ENCODE measurements around the gene RAB9A. TPM values are rescaled to one million over a fixed set of nuclear protein-coding genes. Genes with fewer than 3 reads are reported as not detected.

RAB9A gene
- total and polyA plus RNA-seq, 9 of the 15 experiments (the other 6 are each of a cell fraction or from before 2014, with no cell fraction given), result 13.5 to 20.8 (median 17.7) TPM

DNA sequence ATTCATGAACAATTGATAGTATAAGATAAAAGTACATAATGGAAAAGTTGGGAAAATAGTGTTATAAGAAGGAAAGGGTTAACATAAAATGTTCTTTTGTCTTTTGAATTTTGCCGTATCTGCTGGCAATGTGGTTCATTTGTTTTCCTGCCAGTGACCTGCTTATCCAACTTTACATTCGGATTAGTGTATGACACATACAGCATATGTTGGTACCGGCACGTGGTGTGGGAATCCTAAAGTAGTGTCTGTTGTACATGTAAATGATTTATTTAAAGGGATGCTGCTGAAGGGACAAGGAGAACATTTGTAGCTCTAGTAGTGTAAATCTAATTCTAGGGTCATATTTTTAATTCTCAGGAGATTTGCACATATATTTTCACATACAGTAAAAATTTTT lies 11.5 kb downstream of the RAB9A start:
- no peak overlapping the region for H3K4me3 ChIP-seq
- no peak overlapping the region for H2AFZ ChIP-seq (ENCODE audit: low read depth, low read length)
- H3K4me2 ChIP-seq (ENCODE audit: insufficient read depth, low read length), result no peak overlapping the region
- no peaks in the 10 kb centered on the region for H3K27me3 ChIP-seq (ENCODE audit: control insufficient read depth in 2 of 2, insufficient read depth in 2 of 2, low read length in 2 of 2)
- intact Hi-C loops (cut with micrococcal nuclease) (no loop called here), in situ Hi-C loops (cut with MboI) (no loop called here)
- DNase-seq (ENCODE audit: extremely low read depth in 1 of 4, low spot score in 3 of 4) (no peak), FAIRE-seq (no peak), ATAC-seq (no peak)
- peaks cover 4 to 44% of the 10 kb centered on the region in 2 experiments for H3K4me1 ChIP-seq (replicated peaks in 1 of 2; ENCODE audit: control insufficient read depth in 2 of 2, insufficient read depth in 2 of 2, low read length in 2 of 2)
- CTCF ChIA-PET (ENCODE audit: low intra/inter-chr PET ratio), result no interaction called here
- peaks cover 13% of the 10 kb centered on the region; the same call in 1 of the 2 replicates for H4K20me1 ChIP-seq (replicated peaks; ENCODE audit: control insufficient read depth, insufficient read depth, low read length)
- H3K27ac ChIP-seq (ENCODE audit: extremely low read depth, low read depth, low read length), result no peak overlapping the region
- peaks cover 22% of the 10 kb centered on the region; the same call in 2 of the 3 replicates for H3K36me3 ChIP-seq (ENCODE audit: control insufficient read depth, insufficient read depth, low read length)
- BruUV-seq (replicated peaks), result no TSS peak
- no peaks in the 10 kb centered on the region for H3K9me3 ChIP-seq (replicated peaks; ENCODE audit: control insufficient read depth, insufficient read depth, low read depth, low read length)
- WGBS (ENCODE audit: insufficient coverage, low coverage, missing lambda C conversion rate), result 77% methylated on average over 4 of the region's 4 CpGs
- no peak overlapping the region for H3K9ac ChIP-seq (ENCODE audit: insufficient read depth in 1 of 2, low read depth in 2 of 2, low read length in 2 of 2)
- no peaks in the 10 kb centered on the region for H3K9me1 ChIP-seq (ENCODE audit: control insufficient read depth, insufficient read depth, low read length)
- TF ChIP-seq ZNF778 (CRISPR knock-in tag; IDR thresholded peaks at IDR 0.05), result no peak
- TF ChIP-seq, protein P1, sequence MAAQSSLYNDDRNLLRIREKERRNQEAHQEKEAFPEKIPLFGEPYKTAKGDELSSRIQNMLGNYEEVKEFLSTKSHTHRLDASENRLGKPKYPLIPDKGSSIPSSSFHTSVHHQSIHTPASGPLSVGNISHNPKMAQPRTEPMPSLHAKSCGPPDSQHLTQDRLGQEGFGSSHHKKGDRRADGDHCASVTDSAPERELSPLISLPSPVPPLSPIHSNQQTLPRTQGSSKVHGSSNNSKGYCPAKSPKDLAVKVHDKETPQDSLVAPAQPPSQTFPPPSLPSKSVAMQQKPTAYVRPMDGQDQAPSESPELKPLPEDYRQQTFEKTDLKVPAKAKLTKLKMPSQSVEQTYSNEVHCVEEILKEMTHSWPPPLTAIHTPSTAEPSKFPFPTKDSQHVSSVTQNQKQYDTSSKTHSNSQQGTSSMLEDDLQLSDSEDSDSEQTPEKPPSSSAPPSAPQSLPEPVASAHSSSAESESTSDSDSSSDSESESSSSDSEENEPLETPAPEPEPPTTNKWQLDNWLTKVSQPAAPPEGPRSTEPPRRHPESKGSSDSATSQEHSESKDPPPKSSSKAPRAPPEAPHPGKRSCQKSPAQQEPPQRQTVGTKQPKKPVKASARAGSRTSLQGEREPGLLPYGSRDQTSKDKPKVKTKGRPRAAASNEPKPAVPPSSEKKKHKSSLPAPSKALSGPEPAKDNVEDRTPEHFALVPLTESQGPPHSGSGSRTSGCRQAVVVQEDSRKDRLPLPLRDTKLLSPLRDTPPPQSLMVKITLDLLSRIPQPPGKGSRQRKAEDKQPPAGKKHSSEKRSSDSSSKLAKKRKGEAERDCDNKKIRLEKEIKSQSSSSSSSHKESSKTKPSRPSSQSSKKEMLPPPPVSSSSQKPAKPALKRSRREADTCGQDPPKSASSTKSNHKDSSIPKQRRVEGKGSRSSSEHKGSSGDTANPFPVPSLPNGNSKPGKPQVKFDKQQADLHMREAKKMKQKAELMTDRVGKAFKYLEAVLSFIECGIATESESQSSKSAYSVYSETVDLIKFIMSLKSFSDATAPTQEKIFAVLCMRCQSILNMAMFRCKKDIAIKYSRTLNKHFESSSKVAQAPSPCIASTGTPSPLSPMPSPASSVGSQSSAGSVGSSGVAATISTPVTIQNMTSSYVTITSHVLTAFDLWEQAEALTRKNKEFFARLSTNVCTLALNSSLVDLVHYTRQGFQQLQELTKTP (IDR thresholded peaks at IDR 0.05; ENCODE audit: low read depth in 1 of 2, partially characterized antibody in 2 of 2), result no peak
- TF ChIP-seq, protein P2, sequence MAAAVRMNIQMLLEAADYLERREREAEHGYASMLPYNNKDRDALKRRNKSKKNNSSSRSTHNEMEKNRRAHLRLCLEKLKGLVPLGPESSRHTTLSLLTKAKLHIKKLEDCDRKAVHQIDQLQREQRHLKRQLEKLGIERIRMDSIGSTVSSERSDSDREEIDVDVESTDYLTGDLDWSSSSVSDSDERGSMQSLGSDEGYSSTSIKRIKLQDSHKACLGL (CRISPR knock-in tag; IDR thresholded peaks at IDR 0.05; ENCODE audit: borderline replicate concordance, poor library complexity, severe bottlenecking), result no peak
- no peak for TF ChIP-seq CBX5 (IDR thresholded peaks at IDR 0.05; ENCODE audit: borderline replicate concordance, low read depth)
- TF ChIP-seq STAG1 (CRISPR knock-in tag; IDR thresholded peaks at IDR 0.05; ENCODE audit: borderline replicate concordance), result no peak
- no peak for TF ChIP-seq PYGO2 (tag; IDR thresholded peaks at IDR 0.05)
- no peak for TF ChIP-seq ZNF785 (CRISPR knock-in tag; IDR thresholded peaks at IDR 0.05)
- no peak for TF ChIP-seq BHLHE40 (IDR thresholded peaks at IDR 0.05; ENCODE audit: low read length)
- TF ChIP-seq ELF4 (CRISPR knock-in tag; IDR thresholded peaks at IDR 0.05), result no peak
- no peak for TF ChIP-seq ZNF212 (CRISPR knock-in tag; IDR thresholded peaks at IDR 0.05)
- TF ChIP-seq, protein P3, sequence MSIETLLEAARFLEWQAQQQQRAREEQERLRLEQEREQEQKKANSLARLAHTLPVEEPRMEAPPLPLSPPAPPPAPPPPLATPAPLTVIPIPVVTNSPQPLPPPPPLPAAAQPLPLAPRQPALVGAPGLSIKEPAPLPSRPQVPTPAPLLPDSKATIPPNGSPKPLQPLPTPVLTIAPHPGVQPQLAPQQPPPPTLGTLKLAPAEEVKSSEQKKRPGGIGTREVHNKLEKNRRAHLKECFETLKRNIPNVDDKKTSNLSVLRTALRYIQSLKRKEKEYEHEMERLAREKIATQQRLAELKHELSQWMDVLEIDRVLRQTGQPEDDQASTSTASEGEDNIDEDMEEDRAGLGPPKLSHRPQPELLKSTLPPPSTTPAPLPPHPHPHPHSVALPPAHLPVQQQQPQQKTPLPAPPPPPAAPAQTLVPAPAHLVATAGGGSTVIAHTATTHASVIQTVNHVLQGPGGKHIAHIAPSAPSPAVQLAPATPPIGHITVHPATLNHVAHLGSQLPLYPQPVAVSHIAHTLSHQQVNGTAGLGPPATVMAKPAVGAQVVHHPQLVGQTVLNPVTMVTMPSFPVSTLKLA (conservative IDR thresholded peaks at IDR 0.05), result no peak
- no peak for TF ChIP-seq NFATC3 (IDR thresholded peaks at IDR 0.05)
- TF ChIP-seq, protein P4, sequence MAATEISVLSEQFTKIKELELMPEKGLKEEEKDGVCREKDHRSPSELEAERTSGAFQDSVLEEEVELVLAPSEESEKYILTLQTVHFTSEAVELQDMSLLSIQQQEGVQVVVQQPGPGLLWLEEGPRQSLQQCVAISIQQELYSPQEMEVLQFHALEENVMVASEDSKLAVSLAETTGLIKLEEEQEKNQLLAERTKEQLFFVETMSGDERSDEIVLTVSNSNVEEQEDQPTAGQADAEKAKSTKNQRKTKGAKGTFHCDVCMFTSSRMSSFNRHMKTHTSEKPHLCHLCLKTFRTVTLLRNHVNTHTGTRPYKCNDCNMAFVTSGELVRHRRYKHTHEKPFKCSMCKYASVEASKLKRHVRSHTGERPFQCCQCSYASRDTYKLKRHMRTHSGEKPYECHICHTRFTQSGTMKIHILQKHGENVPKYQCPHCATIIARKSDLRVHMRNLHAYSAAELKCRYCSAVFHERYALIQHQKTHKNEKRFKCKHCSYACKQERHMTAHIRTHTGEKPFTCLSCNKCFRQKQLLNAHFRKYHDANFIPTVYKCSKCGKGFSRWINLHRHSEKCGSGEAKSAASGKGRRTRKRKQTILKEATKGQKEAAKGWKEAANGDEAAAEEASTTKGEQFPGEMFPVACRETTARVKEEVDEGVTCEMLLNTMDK (IDR thresholded peaks at IDR 0.05; ENCODE audit: borderline replicate concordance, insufficient read depth, low read depth, low read length, poor library complexity, severe bottlenecking), result no peak
- TF ChIP-seq PCBP2 (IDR thresholded peaks at IDR 0.05; ENCODE audit: low read depth, low read length, poor library complexity, severe bottlenecking), result no peak
- no peak for TF ChIP-seq ZNF561 (CRISPR knock-in tag; conservative IDR thresholded peaks at IDR 0.05)
- POLR2A ChIA-PET, result no interaction called here
- peaks cover 93% of the 10 kb centered on the region for H3K79me2 ChIP-seq (ENCODE audit: control insufficient read depth, insufficient read depth, low read length)
